Choroid plexus epithelial cell (primary cell): ENCODE data around the gene SLC24A3.

ENCODE experiments used
- DNase-seq: peaks from one replicate; pipeline ENCODE4 v3.0.0-alpha.2; 2010; ENCODE audit warnings: low read depth
- H3K4me3 ChIP-seq: 2 replicates; pipeline ENCODE4 v1.5.1; 2011; ENCODE audit warnings: low read depth, mild to moderate bottlenecking, control low read depth, low read length, moderate library complexity
- CTCF ChIP-seq: conservative IDR thresholded peaks from 2 replicates; pipeline ENCODE4 v1.5.1; 2011; ENCODE audit warnings: low read depth, mild to moderate bottlenecking, control low read depth, inconsistent platforms, low read length, moderate library complexity

SLC24A3 gene

GRCh38 chr20:19617256-19617655 is 404.8 kb downstream of the SLC24A3 start:
- DNase-seq = no peak
- TF ChIP-seq CTCF = no peak
- no peak overlapping the region for H3K4me3 ChIP-seq

GRCh38 chr20:19618711-19619110 is 406.3 kb downstream of the SLC24A3 start:
- TF ChIP-seq CTCF = no peak
- no peak overlapping the region for H3K4me3 ChIP-seq
- no peak for DNase-seq

- no peak overlapping the region for H3K4me3 ChIP-seq
- DNase-seq = no peak
- TF ChIP-seq CTCF = no peak
These were observed 407.5 kb downstream of the SLC24A3 start for GRCh38 chr20:19619904-19620430.

GRCh38 chr20:19620446-19620845 is 408.0 kb downstream of the SLC24A3 start:
- H3K4me3 ChIP-seq = no peak overlapping the region
- TF ChIP-seq CTCF = no peak
- no peak for DNase-seq

- DNase-seq = no peak
- H3K4me3 ChIP-seq = no peak overlapping the region
- TF ChIP-seq CTCF = no peak
These were observed 408.6 kb downstream of the SLC24A3 start for GRCh38 chr20:19621072-19621471.

- DNase-seq = no peak
- H3K4me3 ChIP-seq = no peak overlapping the region
- TF ChIP-seq CTCF = no peak
These were observed 412.0 kb downstream of the SLC24A3 start for GRCh38 chr20:19624221-19624965.

- no peak for TF ChIP-seq CTCF
- DNase-seq = no peak
- H3K4me3 ChIP-seq = no peak overlapping the region
These were observed 413.0 kb downstream of the SLC24A3 start for GRCh38 chr20:19625426-19625825.
